Ovary (tissue), 9 donors: Measurements from ENCODE around the gene THSD4. TPM values are rescaled to one million over a fixed set of nuclear protein-coding genes. Genes with fewer than 3 reads are reported as not detected.

Source experiments
- DNase-seq, 5 donors: peaks; one replicate each; pipeline ENCODE4 v3.0.0-alpha.2; 2019 to 2020
- H3K27ac ChIP-seq, 2 donors: fragments of 200-600 bp; one replicate each; pipeline versions ENCODE4 v1.5.1 to v1.8.0; 2019 to 2022
- H3K27me3 ChIP-seq: fragments of 200-600 bp; one replicate; pipeline ENCODE4 v1.8.0; 2022
- H3K36me3 ChIP-seq: fragments of 200-600 bp; sonication (generic); one replicate; pipeline ENCODE4 v1.5.1; 2019
- H3K4me1 ChIP-seq: one replicate; pipeline ENCODE4 v1.8.1; 2013; ENCODE audit warnings: mild to moderate bottlenecking, moderate library complexity; ENCODE audit not compliant: insufficient read depth
- H3K4me3 ChIP-seq: fragments of 200-600 bp; sonication (generic); one replicate; pipeline ENCODE4 v1.5.1; 2017
- H3K9me3 ChIP-seq, 2 donors: fragments of 200-600 bp in 1 of 2; sonication (generic) in 1 of 2; one replicate each; pipeline versions ENCODE4 v1.5.1 to v1.8.1; 2013 to 2019; ENCODE audit warnings: mild to moderate bottlenecking in 1 of 2, moderate library complexity in 1 of 2
- CTCF ChIP-seq, 3 donors: fragments of 450-650 bp in 2 of 3; fragments of 200-600 bp in 1 of 3; IDR thresholded peaks; one replicate each; pipeline versions ENCODE4 v1.5.1 to v1.8.0; 2016 to 2022; ENCODE audit warnings: antibody characterized with exemption in 3 of 3, mild to moderate bottlenecking in 1 of 3
- EP300 ChIP-seq: sonication (generic); formaldehyde crosslinking; IDR thresholded peaks from one replicate; pipeline ENCODE4 v1.6.1; 2017; ENCODE audit warnings: antibody characterized with exemption
- POLR2A ChIP-seq: fragments of 450-650 bp; IDR thresholded peaks from one replicate; pipeline ENCODE4 v1.6.1; 2017; ENCODE audit warnings: antibody characterized with exemption, mild to moderate bottlenecking, moderate library complexity
- WGBS, 3 donors: extraction: QIAGEN DNeasy Blood & Tissue Kit in 1 of 3; methylation state at CpG; one replicate each; pipeline versions ENCODE4 v1.1.5 to v1.1.7; 2013 to 2017; 5-methylcytosine and 5-hydroxymethylcytosine counted together
- intact Hi-C, 4 donors: fragments of 100-400 bp; cut with DNase I; formaldehyde crosslinking; loops; one replicate each; pipeline versions ENCODE4 v1.11.0 to v1.15.1; 2022 to 2023
- polyA plus RNA-seq, 2 donors: library from polyadenylated mRNA; stranded (reverse); fragments of 200-250 nt in 1 of 2; fragments of 350-450 nt in 1 of 2; fragmentation: Illumina TruSeq in 1 of 2; extraction: RNeasy Lipid Tissue Mini Kit (QIAGEN cat#74804) in 1 of 2; gene quantifications; one replicate each; pipeline ENCODE4 v1.2.3, GENCODE V29; 2013 to 2014
- total RNA-seq, 7 donors: library from RNA; depleted of rRNA in 2 of 7; stranded (reverse); fragments of >200 nt in 2 of 7; fragmentation: NEBNext Ultra II Directional in 3 of 7; extraction: Animal tissue kit (Norgen Biotek cat#: 25700) in 3 of 7; gene quantifications; one replicate each; pipeline versions ENCODE4 v1.1.0 to v1.2.4, GENCODE V29; 2016 to 2023
- donor health status: DM: no; HTN: no; CAD: no; lungs with moderate emphysema.
- donor health status: DM: no; HTN: no; CAD: no.
- donor health status: Bipolar disorder and iron deficiency.
- donor health status: DM: yes; HTN: yes; CAD: no.
- donor health status: DM: no; HTN: no; CAD: no.
- donor health status: DM: yes; HTN: yes; CAD: no.

Gene THSD4
- total and polyA plus RNA-seq, 9 donors, result 3.2 to 53.4 (median 13.5) TPM

- TF ChIP-seq EP300 (no peak), CTCF (IDR thresholded peaks at IDR 0.05) (no peak), POLR2A (no peak)
- H3K27ac ChIP-seq, result no peak overlapping the region
- H3K27me3 ChIP-seq, result no peaks in the 10 kb centered on the region
- no peaks in the 10 kb centered on the region for H3K36me3 ChIP-seq
- intact Hi-C loops, result loop anchor here in 2 of 4 donors (2.0 to 10.0 kb wide), 2 partner anchors 61 to 285 kb away; no protein-coding TSS in a partner anchor
- H3K4me1 ChIP-seq, result no peaks in the 10 kb centered on the region
- H3K4me3 ChIP-seq, result no peak overlapping the region
- H3K9me3 ChIP-seq, result no peaks in the 10 kb centered on the region
- DNase-seq, result no peak
- WGBS, 3 donors, result 29 to 79% (median 36%) methylated on average over 1 of the region's 1 CpG
Measured at GRCh38 chr15:71739355-71739754, 624.1 kb downstream of the THSD4 start.

- H3K4me1 ChIP-seq, result no peaks in the 10 kb centered on the region
- no peaks in the 10 kb centered on the region for H3K9me3 ChIP-seq
- H3K4me3 ChIP-seq, result no peak overlapping the region
- DNase-seq, result no peak
- WGBS, 3 donors, result 87 to 96% (median 95%) methylated on average over 5 of the region's 5 CpGs
- H3K36me3 ChIP-seq, result no peaks in the 10 kb centered on the region
- no peak overlapping the region for H3K27ac ChIP-seq
- H3K27me3 ChIP-seq, result no peaks in the 10 kb centered on the region
- no peak for TF ChIP-seq EP300
- TF ChIP-seq POLR2A, result no peak
- TF ChIP-seq CTCF (IDR thresholded peaks at IDR 0.05), result no peak
- intact Hi-C loops, result loop anchor here in 2 of 4 donors (5.0 to 10.0 kb wide), 2 partner anchors 414 to 422 kb away; no protein-coding TSS in a partner anchor
Measured at GRCh38 chr15:71742964-71743363, 627.7 kb downstream of the THSD4 start.

- WGBS, 3 donors, result 15 to 17% (median 16%) methylated on average over 6 of the region's 6 CpGs
Measured at GRCh38 chr15:71743861-71744382, 628.7 kb downstream of the THSD4 start.

GRCh38 chr15:71746719-71747118, 631.4 kb downstream of the THSD4 start:
- TF ChIP-seq CTCF (IDR thresholded peaks at IDR 0.05) (no peak), POLR2A (no peak)
- intact Hi-C loops, result loop anchor here in 1 of 4 donors (10.0 kb wide), 1 partner anchor 418 kb away; no protein-coding TSS in a partner anchor
- H3K36me3 ChIP-seq, result no peaks in the 10 kb centered on the region
- no peak overlapping the region for H3K4me3 ChIP-seq
- no peaks in the 10 kb centered on the region for H3K4me1 ChIP-seq
- H3K27ac ChIP-seq, result no peak overlapping the region
- DNase-seq, result no peak
- WGBS, 3 donors, result 94 to 96% (median 94%) methylated on average over 17 of the region's 17 CpGs
- no peaks in the 10 kb centered on the region for H3K27me3 ChIP-seq
- no peaks in the 10 kb centered on the region for H3K9me3 ChIP-seq

More at GRCh38 chr15:71743861-71744382, 628.7 kb downstream of the THSD4 start:
- no peaks in the 10 kb centered on the region for H3K4me1 ChIP-seq
- H3K9me3 ChIP-seq, result no peaks in the 10 kb centered on the region
- no peaks in the 10 kb centered on the region for H3K27me3 ChIP-seq
- intact Hi-C loops, result loop anchor here in 3 of 4 donors (2.0 to 10.0 kb wide), 3 partner anchors 411 to 421 kb away; no protein-coding TSS in a partner anchor
- no peak overlapping the region for H3K27ac ChIP-seq
- H3K36me3 ChIP-seq, result no peaks in the 10 kb centered on the region
- peak; percentile 34 to 65 (median 47) for TF ChIP-seq CTCF (IDR thresholded peaks at IDR 0.05)
- no peak for TF ChIP-seq EP300
- no peak for TF ChIP-seq POLR2A
- no peak overlapping the region for H3K4me3 ChIP-seq
- DNase-seq, result peak; percentile 55 to 73 (median 60)
